K562 (cell line): ENCODE data around the gene SAMD8. TPM values are rescaled to one million over a fixed set of nuclear protein-coding genes. Genes with fewer than 3 reads are reported as not detected.

Experiments used
- ATAC-seq: fragments of 200-7000 bp; cut with Tn5 transposase; 3 replicates; pipeline ENCODE4 v1.9.1; 2020; ENCODE audit warnings: moderate library complexity
- BruUV-seq: library from RNA; stranded (reverse); fragments of 400-500 nt; replicated peaks from 2 replicates; lab custom pipeline; 2021; lab: Mats Ljungman, UMichigan
- CTCF ChIA-PET: fragments of 300-600 bp; formaldehyde crosslinking; extraction: SDS; loops from one replicate; lab custom pipeline; 2021; ENCODE audit warnings: low intra/inter-chr PET ratio; lab: Yijun Ruan, JAX
- POLR2A ChIA-PET: fragments of 300-600, 350-650 bp; sonication (Branson Sonifier 250); formaldehyde crosslinking; extraction: SDS; loops from one replicate; lab custom pipeline; 2021; ENCODE audit warnings: antibody characterized with exemption, inconsistent platforms; lab: Yijun Ruan, JAX
- DNase-seq, 4 experiments: peaks; one replicate each; pipeline versions ENCODE4 v3.0.0 to v3.0.0-alpha.2; 2011 to 2018; ENCODE audit warnings: low spot score in 3 of 4, mixed read lengths in 3 of 4; ENCODE audit errors: extremely low read depth in 1 of 4
- FAIRE-seq: peaks from 2 replicates; lab custom pipeline; 2011; peaks lifted over from hg19 to GRCh38; lab: Jason Lieb, UNC
- H2AFZ ChIP-seq: 2 replicates; pipeline ENCODE4 v1.6.0; 2011; ENCODE audit warnings: low read depth, low read length, control low read depth, inconsistent platforms
- H3K27ac ChIP-seq: fragments of 200-600 bp; 3 replicates; pipeline ENCODE4 v1.8.0; 2011; ENCODE audit warnings: low read depth, mild to moderate bottlenecking, control low read depth, inconsistent platforms, low read length, moderate library complexity, mixed read lengths; ENCODE audit errors: extremely low read depth
- H3K27me3 ChIP-seq, 2 experiments: fragments of 300-600 bp in 1 of 2; 2 replicates in 1 of 2; 3 replicates in 1 of 2; pipeline versions ENCODE4 v1.6.0 to v1.8.0; 2011; ENCODE audit warnings: inconsistent platforms in 2 of 2, low read length in 2 of 2, mild to moderate bottlenecking in 1 of 2, mixed read lengths in 1 of 2, moderate library complexity in 1 of 2; ENCODE audit not compliant: control insufficient read depth in 2 of 2, insufficient read depth in 2 of 2
- H3K36me3 ChIP-seq: fragments of 300-600 bp; 3 replicates; pipeline ENCODE4 v1.8.0; 2011; ENCODE audit warnings: mild to moderate bottlenecking, low read length, inconsistent platforms; ENCODE audit not compliant: control insufficient read depth, insufficient read depth
- H3K4me1 ChIP-seq, 2 experiments: fragments of 200-600 bp in 1 of 2; replicated peaks in 1 of 2; 2 replicates in 1 of 2; 3 replicates in 1 of 2; pipeline versions ENCODE4 v1.5.1 to v1.8.0; 2011; ENCODE audit warnings: inconsistent platforms in 2 of 2, low read length in 2 of 2, mild to moderate bottlenecking in 1 of 2, mixed read lengths in 1 of 2, moderate library complexity in 1 of 2; ENCODE audit not compliant: control insufficient read depth in 2 of 2, insufficient read depth in 2 of 2
- H3K4me2 ChIP-seq: 2 replicates; pipeline ENCODE4 v1.6.1; 2011; ENCODE audit warnings: low read length, control low read depth, inconsistent platforms, mixed read lengths; ENCODE audit not compliant: insufficient read depth
- H3K4me3 ChIP-seq: fragments of 200-600 bp; sonication (generic), shearing (Covaris generic); 2 replicates; pipeline ENCODE4 v1.5.1; 2016; ENCODE audit warnings: control low read depth, inconsistent platforms
- H3K79me2 ChIP-seq: fragments of 200-600 bp; 3 replicates; pipeline ENCODE4 v1.8.0; 2011; ENCODE audit warnings: low read length, inconsistent platforms; ENCODE audit not compliant: control insufficient read depth, insufficient read depth
- H3K9ac ChIP-seq, 2 experiments: 2 replicates each; pipeline versions ENCODE4 v1.6.0 to v1.6.1; 2011; ENCODE audit warnings: low read depth in 2 of 2, low read length in 2 of 2, control low read depth in 1 of 2, inconsistent platforms in 1 of 2, mild to moderate bottlenecking in 1 of 2, mixed read lengths in 1 of 2; ENCODE audit not compliant: insufficient read depth in 1 of 2
- H3K9me1 ChIP-seq: one replicate; pipeline ENCODE4 v1.6.0; 2011; ENCODE audit warnings: inconsistent platforms, mild to moderate bottlenecking, low read length, moderate library complexity; ENCODE audit not compliant: control insufficient read depth, insufficient read depth
- H3K9me3 ChIP-seq: replicated peaks from 2 replicates; pipeline ENCODE4 v1.5.1; 2011; ENCODE audit warnings: low read depth, low read length, inconsistent platforms; ENCODE audit not compliant: control insufficient read depth, insufficient read depth
- H4K20me1 ChIP-seq: replicated peaks from 2 replicates; pipeline ENCODE4 v1.6.1; 2011; ENCODE audit warnings: low read length, inconsistent platforms, mixed read lengths; ENCODE audit not compliant: control insufficient read depth, insufficient read depth
- ARID1B ChIP-seq: fragments of 450-650 bp; IDR thresholded peaks from 2 replicates; pipeline ENCODE4 v1.6.1; 2016; ENCODE audit warnings: antibody characterized with exemption, mild to moderate bottlenecking, inconsistent platforms
- ARID3A ChIP-seq: IDR thresholded peaks from 2 replicates; pipeline ENCODE4 v1.6.1; 2012; ENCODE audit warnings: low read depth, low read length, improper control_type of control experiment, borderline replicate concordance
- C11orf30 ChIP-seq: fragments of 450-650 bp; IDR thresholded peaks from 2 replicates; pipeline ENCODE4 v1.6.1; 2016; ENCODE audit warnings: low read depth, mild to moderate bottlenecking
- FIP1L1 ChIP-seq: fragments of 200-400 bp; formaldehyde crosslinking; IDR thresholded peaks from 2 replicates; pipeline ENCODE4 v1.6.1; 2018; ENCODE audit warnings: mild to moderate bottlenecking, low read depth, low read length; ENCODE audit not compliant: poor library complexity, severe bottlenecking
- HOXB6 ChIP-seq: fragments of 250-450 bp; sonication (Bioruptor Pico); IDR thresholded peaks from 2 replicates; pipeline ENCODE4 v1.5.1; 2022; ENCODE audit warnings: mild to moderate bottlenecking, borderline replicate concordance
- LEF1 ChIP-seq: fragments of 450-650 bp; IDR thresholded peaks from 2 replicates; pipeline ENCODE4 v1.6.1; 2016; ENCODE audit warnings: mild to moderate bottlenecking
- POLR2AphosphoS5 ChIP-seq: IDR thresholded peaks from 2 replicates; pipeline ENCODE4 v1.6.1; 2011; ENCODE audit warnings: mild to moderate bottlenecking, low read depth, low read length, moderate library complexity; ENCODE audit not compliant: control insufficient read depth, insufficient read depth
- POLR2H ChIP-seq: IDR thresholded peaks from 2 replicates; pipeline ENCODE4 v1.6.1; 2016; ENCODE audit warnings: missing genetic modification characterization, low read depth, mild to moderate bottlenecking, control low read depth, missing compliant biosample characterization, moderate library complexity
- STAT5B ChIP-seq: fragments of 250-450 bp; sonication (Bioruptor Pico); IDR thresholded peaks from 2 replicates; pipeline ENCODE4 v1.8.0; 2021; ENCODE audit warnings: mild to moderate bottlenecking, inconsistent platforms
- ZBTB7A ChIP-seq: IDR thresholded peaks from 2 replicates; pipeline ENCODE4 v1.6.1; 2011; ENCODE audit warnings: low read depth, mild to moderate bottlenecking, low read length, moderate library complexity, borderline replicate concordance; ENCODE audit not compliant: control insufficient read depth
- WGBS: fragments of 100-300 bp; shearing (Covaris generic); methylation state at CpG from one replicate; pipeline ENCODE4 v1.1.6; 2016; ENCODE audit warnings: low coverage, mixed read lengths; ENCODE audit not compliant: insufficient coverage; ENCODE audit errors: missing lambda C conversion rate; 5-methylcytosine and 5-hydroxymethylcytosine counted together
- in situ Hi-C: fragments of 300-500 bp; cut with MboI; formaldehyde crosslinking; loops from 4 replicates; pipeline ENCODE4 v1.15.0; 2018; ENCODE audit warnings: inconsistent platforms, mixed read lengths
- intact Hi-C: fragments of 100-400 bp; cut with micrococcal nuclease; formaldehyde crosslinking; loops from 2 replicates; pipeline ENCODE4 v1.14.2; 2022
- polyA plus RNA-seq, 8 experiments: library from polyadenylated mRNA; depleted of rRNA in 4 of 8; stranded (reverse) in 5 of 8; unstranded in 3 of 8; fragments of >200 nt; fragmentation: Nextera tagmentation in 2 of 8; fragmentation: Illumina TruSeq in 1 of 8; extraction: Ambion mirVana in 2 of 8; extraction: Trizol in 1 of 8; gene quantifications; 2 replicates each; pipeline versions ENCODE4 v1.2.1 to v1.2.3, GENCODE V29; 2011 to 2014; ENCODE audit warnings: inconsistent platforms in 1 of 8, missing spikeins in 1 of 8
- total RNA-seq, 7 experiments: library from RNA; depleted of rRNA in 6 of 7; stranded (reverse); fragments of >200 nt in 6 of 7; fragmentation: Illumina TruSeq in 2 of 7; extraction: Trizol in 2 of 7; gene quantifications; 2 replicates each; pipeline versions ENCODE4 v1.2.1 to v1.2.3, GENCODE V29; 2011 to 2021; ENCODE audit warnings: low replicate concordance in 1 of 7

Gene SAMD8
- total and polyA plus RNA-seq, 9 of the 15 experiments (the other 6 are each of a cell fraction or from before 2014, with no cell fraction given): 2.7 to 16.1 (median 6.2) TPM

GRCh38 chr10:75212343-75212742 is 100.9 kb downstream of the SAMD8 start:
- H3K27ac ChIP-seq: peak overlapping the region; percentile 97; the same call in 2 of the 3 replicates
- peaks cover 68% of the 10 kb centered on the region for H3K79me2 ChIP-seq
- intact Hi-C loops: no loop called here
- TF ChIP-seq STAT5B (CRISPR knock-in tag): no peak
- TF ChIP-seq POLR2H (tag): no peak
- TF ChIP-seq C11orf30: no peak
- no peak for TF ChIP-seq FIP1L1
- 0 out of 2 replicates have a peak, but pooled peaks have one; percentile 4 for TF ChIP-seq POLR2AphosphoS5
- ATAC-seq (no peak), DNase-seq (no peak), FAIRE-seq (no peak)
- no peak overlapping the region for H2AFZ ChIP-seq
- no peaks in the 10 kb centered on the region for H3K9me1 ChIP-seq
- H4K20me1 ChIP-seq: peaks cover 11% of the 10 kb centered on the region; the same call in 1 of the 2 replicates
- ChIA-PET POLR2A (interaction anchor here (1.1 to 8.9 kb wide), 6 partner anchors 7 to 101 kb away, joined by 3 to 74 read pairs (median 10); partner anchors contain the start of genes COMTD1 and SAMD8), CTCF (no interaction called here)
- peaks cover 28 to 34% of the 10 kb centered on the region in 2 experiments for H3K4me1 ChIP-seq
- no TSS peak for BruUV-seq
- H3K9me3 ChIP-seq: no peaks in the 10 kb centered on the region
- peaks cover 61% of the 10 kb centered on the region for H3K36me3 ChIP-seq
- WGBS: 69% methylated on average over 6 of the region's 6 CpGs
- peak overlapping the region; percentile 97; the same call in 1 of the 2 replicates for H3K4me3 ChIP-seq
- H3K27me3 ChIP-seq: no peaks in the 10 kb centered on the region
- in situ Hi-C loops: no loop called here
- H3K4me2 ChIP-seq: peak overlapping the region; percentile 99
- H3K9ac ChIP-seq: peak overlapping the region; percentile 5 to 98; a peak in 3 of 4 replicates

GRCh38 chr10:75220274-75220673 is 108.8 kb downstream of the SAMD8 start:
- no peak for ATAC-seq
- WGBS: 87% methylated on average over 4 of the region's 4 CpGs
- BruUV-seq: no TSS peak
- no peak for FAIRE-seq
- H3K9me1 ChIP-seq: no peaks in the 10 kb centered on the region
- H3K36me3 ChIP-seq: peaks cover 97% of the 10 kb centered on the region
- peaks cover 89% of the 10 kb centered on the region for H3K79me2 ChIP-seq
- peaks cover 32% of the 10 kb centered on the region for H4K20me1 ChIP-seq
- intact Hi-C loops: no loop called here
- ChIA-PET CTCF (no interaction called here), POLR2A (interaction anchor here (1.0 to 2.7 kb wide), 2 partner anchors 9 to 12 kb away, joined by 3 to 11 read pairs; partner anchors contain the start of gene VDAC2)
- no peak overlapping the region for H2AFZ ChIP-seq
- H3K27me3 ChIP-seq: no peaks in the 10 kb centered on the region
- no peaks in the 10 kb centered on the region for H3K9me3 ChIP-seq
- H3K4me1 ChIP-seq: no peaks in the 10 kb centered on the region
- H3K4me2 ChIP-seq: no peak overlapping the region
- no peak overlapping the region for H3K27ac ChIP-seq
- H3K9ac ChIP-seq: no peak overlapping the region
- in situ Hi-C loops: no loop called here
- no peak for DNase-seq
- H3K4me3 ChIP-seq: no peak overlapping the region
- TF ChIP-seq ARID1B (no peak), HOXB6 (no peak), LEF1 (no peak), ARID3A (no peak), ZBTB7A (no peak)
